Effector memory CD4-positive, alpha-beta T cell (primary cell): ENCODE results near the gene ALDH3A1.

Experiments
- DNase-seq, 3 donors: peaks; one replicate each; pipeline ENCODE4 v3.0.0-alpha.2; 2020
- H3K27ac ChIP-seq: 2 replicates; pipeline ENCODE4 v1.7.0; 2013; ENCODE audit warnings: mild to moderate bottlenecking, low read length, moderate library complexity; ENCODE audit not compliant: insufficient read depth, poor library complexity, severe bottlenecking
- H3K27me3 ChIP-seq: replicated peaks from 2 replicates; pipeline ENCODE4 v1.7.0; 2013; ENCODE audit warnings: mild to moderate bottlenecking, low read length; ENCODE audit not compliant: insufficient read depth, control insufficient read depth, poor library complexity, severe bottlenecking
- H3K36me3 ChIP-seq: 2 replicates; pipeline ENCODE4 v1.7.0; 2013; ENCODE audit warnings: mild to moderate bottlenecking, low read length, moderate library complexity; ENCODE audit not compliant: control insufficient read depth, insufficient read depth
- H3K4me1 ChIP-seq: 2 replicates; pipeline ENCODE4 v1.7.0; 2013; ENCODE audit warnings: low read length, mild to moderate bottlenecking; ENCODE audit not compliant: control insufficient read depth, insufficient read depth, poor library complexity, severe bottlenecking
- H3K4me3 ChIP-seq: 2 replicates; pipeline ENCODE4 v1.7.0; 2013; ENCODE audit warnings: low read length, low read depth, mild to moderate bottlenecking; ENCODE audit not compliant: insufficient read depth, poor library complexity, severe bottlenecking
- H3K9me3 ChIP-seq: 2 replicates; pipeline ENCODE4 v1.7.0; 2013; ENCODE audit warnings: mild to moderate bottlenecking, low read length, moderate library complexity; ENCODE audit not compliant: control insufficient read depth

The ALDH3A1 gene

DNA sequence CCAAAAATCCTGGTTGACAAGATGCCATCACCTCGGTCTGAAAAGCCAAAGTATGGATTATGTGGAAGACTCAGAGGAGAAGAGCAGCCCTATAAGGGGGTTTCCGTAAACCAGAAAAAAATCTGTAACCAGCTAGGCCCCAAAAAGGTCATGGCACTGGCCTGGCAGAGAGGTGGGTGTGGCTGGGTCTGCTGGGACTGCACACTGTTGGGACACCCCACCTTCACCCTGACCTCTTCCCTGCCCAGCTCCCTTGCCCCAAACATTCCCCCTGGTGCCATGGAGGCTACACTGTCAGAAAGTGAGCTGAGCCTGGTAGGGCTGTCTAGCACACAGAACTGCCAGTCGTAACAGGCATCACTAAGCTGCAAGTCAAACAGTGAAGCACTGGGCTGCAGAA, 38.3 kb downstream of the ALDH3A1 start:
- no peaks in the 10 kb centered on the region for H3K9me3 ChIP-seq
- H3K27me3 ChIP-seq, result no peaks in the 10 kb centered on the region
- no peak for DNase-seq
- no peaks in the 10 kb centered on the region for H3K4me1 ChIP-seq
- no peaks in the 10 kb centered on the region for H3K36me3 ChIP-seq
- H3K4me3 ChIP-seq, result no peak overlapping the region
- H3K27ac ChIP-seq, result no peak overlapping the region

DNA sequence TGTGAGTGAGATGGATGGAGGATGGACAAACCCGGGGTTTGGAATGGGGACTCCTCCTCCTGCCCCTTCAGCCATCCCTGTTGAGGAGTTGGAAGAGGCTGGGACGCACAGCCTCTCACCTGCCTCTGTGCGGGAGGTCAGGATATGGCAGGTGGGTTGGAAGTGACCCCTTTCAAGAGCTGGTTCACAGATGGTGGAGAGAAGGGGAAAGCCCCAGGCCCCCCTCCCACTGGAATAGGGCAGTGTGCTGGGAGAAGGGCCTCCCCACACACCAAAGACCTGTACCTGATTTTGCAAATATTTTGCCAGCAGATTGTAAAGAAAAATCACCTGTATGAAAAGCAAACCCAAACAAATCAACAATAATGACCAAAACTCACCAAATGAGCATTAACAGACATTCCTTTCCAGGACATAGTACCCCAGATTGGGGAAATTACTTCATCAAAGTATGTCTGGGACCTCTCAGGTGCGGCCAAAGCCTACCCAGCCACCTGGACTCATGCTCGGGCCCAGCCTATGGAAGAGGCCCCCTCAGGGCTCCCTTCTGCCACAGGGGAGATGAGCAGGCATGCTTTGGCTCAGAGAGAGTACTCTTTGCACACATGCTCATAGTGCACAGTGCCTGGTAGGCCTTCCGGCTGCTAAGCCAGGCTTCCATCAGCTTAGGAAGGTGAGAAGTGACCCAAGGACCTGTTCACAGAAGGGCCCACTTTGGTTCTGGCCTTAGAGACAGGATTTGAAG, 39.5 kb downstream of the ALDH3A1 start:
- DNase-seq, result no peak
- Histone ChIP-seq H3K9me3 (no peaks in the 10 kb centered on the region), H3K4me3 (no peak overlapping the region), H3K27me3 (no peaks in the 10 kb centered on the region), H3K27ac (no peak overlapping the region), H3K36me3 (no peaks in the 10 kb centered on the region), H3K4me1 (no peaks in the 10 kb centered on the region)

DNA sequence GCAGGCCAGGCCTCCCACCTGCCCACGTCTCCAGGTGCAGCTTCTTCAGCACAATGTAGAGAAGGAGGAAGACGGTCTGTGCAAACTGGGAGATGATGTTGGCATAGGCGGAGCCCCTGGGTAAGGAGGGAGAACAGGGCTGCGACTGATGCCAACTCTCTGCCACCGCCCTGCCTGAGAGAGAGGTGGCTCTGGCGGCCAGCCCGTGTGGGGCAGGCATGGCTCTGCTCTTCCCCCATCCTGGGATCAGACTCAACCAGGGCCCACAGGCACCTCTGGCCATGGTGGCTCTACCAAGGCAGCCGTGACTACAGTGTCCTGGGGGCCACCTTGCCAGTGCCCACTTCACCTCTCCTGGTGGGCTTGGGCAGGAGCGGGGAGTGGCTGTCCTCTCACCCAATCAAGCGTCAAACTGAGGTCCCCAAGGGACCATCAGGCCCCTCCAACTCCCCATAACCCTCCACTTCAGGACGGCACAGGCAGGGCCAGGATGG, 40.3 kb downstream of the ALDH3A1 start:
- Histone ChIP-seq H3K4me3 (no peak overlapping the region), H3K4me1 (no peaks in the 10 kb centered on the region), H3K27me3 (no peaks in the 10 kb centered on the region), H3K27ac (no peak overlapping the region), H3K36me3 (no peaks in the 10 kb centered on the region), H3K9me3 (no peaks in the 10 kb centered on the region)
- DNase-seq, result no peak

DNA sequence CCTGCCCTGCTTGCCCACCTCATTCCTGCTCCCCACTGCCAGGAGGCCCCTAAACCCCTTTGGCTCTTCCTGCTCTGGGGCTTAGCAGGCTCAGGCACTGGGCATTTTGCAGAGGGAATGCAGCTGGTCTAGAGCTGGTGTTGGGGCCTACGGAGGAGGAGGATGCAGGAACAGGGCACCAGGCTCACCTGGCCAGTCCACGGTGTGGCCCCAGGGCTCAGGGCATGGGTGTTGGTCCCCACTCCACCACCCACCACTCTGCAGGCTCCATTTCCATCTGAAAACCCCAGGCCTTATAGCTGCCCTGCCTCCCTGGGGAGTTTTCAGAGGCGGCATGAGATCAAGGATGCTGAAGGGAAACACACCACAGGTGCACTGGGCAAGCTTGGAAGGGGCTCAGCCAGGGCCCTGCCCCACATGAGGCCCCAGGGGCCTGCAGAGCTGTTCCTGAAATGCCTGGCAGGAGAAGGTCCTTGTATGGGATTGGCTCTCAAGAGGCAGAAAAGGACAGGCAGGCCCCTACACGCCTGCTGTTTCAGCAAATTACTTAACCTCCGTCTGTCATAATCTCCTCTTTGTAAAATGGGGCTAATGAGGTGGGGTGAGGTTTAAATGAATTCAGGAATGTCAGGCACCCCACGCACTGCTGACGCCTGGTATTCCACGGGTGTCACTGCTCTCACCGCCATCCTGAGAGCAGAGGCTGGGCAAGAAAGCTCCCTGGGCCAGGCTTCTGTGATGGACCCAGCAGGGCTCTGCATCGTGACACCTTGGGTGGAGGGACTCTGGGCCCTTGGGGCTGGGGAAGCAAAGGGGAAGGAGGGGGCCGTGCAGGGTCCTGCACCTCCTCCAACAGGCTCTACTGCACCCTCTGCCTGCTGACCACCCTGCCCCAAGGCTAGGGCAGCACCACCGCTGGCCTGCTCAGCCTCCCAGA, 41.0 kb downstream of the ALDH3A1 start:
- no peaks in the 10 kb centered on the region for H3K27me3 ChIP-seq
- no peaks in the 10 kb centered on the region for H3K4me1 ChIP-seq
- DNase-seq, result no peak

DNA sequence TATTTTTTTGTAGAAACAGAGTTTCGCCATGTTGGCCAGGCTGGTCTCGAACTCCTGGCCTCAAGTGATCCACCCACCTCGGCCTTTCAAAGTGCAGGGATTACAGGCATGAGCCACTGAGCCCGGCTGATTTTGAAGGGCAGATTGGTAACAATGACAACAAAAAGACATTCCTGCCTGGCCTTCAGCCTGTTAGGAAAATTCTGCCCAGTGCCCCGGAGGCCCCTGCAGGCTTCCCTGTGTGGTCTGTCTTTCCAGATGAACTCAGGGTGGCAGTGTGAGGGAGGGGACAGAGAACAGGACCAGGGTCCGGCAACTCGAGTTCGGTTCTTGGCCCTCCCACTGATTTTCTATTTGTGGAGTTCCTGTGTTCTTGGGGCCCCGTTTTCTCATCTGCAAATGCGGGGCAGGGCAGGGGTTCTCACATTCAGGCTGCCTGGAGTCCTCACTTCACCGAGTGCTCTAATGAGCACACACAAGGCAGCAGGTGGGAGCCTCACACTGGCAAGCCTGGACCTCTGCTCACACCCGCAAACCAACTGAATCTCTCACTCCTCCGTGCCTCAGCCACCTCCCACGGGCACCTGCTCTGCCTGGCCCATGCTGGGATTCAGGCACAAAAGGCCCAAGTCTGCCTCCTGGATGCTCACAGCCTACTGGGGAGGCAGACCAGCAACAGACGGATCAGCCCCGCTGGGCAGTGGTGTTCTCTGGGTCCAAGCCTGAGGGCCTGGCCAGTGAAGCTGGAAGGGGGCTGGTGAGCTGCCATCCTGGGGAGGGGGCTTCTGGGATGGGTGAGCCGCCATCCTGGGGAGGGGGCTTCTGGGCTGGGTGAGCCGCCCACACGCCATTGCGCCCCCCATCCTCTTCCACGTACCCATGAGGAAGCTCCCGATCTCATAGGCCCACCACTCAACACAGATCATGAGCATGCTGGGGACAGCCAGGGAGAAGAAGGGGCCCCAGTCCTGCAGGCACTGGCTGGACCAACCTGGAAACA, 42.0 kb downstream of the ALDH3A1 start:
- no peak for DNase-seq
- Histone ChIP-seq H3K27ac (no peak overlapping the region), H3K4me3 (no peak overlapping the region), H3K9me3 (no peaks in the 10 kb centered on the region), H3K27me3 (no peaks in the 10 kb centered on the region), H3K4me1 (no peaks in the 10 kb centered on the region), H3K36me3 (no peaks in the 10 kb centered on the region)

More for the DNA sequence above, 41.0 kb downstream of the ALDH3A1 start:
- Histone ChIP-seq H3K36me3 (no peaks in the 10 kb centered on the region), H3K27ac (no peak overlapping the region), H3K9me3 (no peaks in the 10 kb centered on the region), H3K4me3 (no peak overlapping the region)

DNA sequence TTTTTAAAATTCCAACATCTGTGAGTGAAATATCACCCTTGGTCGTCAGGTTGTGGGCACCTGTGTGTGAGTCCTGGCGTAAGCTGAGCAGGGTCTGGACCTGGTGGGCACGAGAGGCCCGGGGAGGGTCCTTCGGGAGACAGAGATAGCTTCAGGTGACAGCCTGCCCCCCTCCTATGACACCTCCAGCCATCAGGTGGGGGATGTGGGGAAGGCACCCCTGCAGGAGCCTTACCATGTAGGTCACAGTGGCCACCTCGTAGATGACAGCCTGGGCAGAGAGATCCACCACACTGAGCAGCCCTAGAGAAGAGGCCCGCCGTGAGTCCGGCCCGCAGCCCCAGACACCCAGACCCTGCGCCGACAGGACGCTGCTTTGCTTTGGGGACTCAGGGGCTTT, 42.9 kb downstream of the ALDH3A1 start:
- H3K36me3 ChIP-seq, result no peaks in the 10 kb centered on the region
- H3K27ac ChIP-seq, result no peak overlapping the region

DNA sequence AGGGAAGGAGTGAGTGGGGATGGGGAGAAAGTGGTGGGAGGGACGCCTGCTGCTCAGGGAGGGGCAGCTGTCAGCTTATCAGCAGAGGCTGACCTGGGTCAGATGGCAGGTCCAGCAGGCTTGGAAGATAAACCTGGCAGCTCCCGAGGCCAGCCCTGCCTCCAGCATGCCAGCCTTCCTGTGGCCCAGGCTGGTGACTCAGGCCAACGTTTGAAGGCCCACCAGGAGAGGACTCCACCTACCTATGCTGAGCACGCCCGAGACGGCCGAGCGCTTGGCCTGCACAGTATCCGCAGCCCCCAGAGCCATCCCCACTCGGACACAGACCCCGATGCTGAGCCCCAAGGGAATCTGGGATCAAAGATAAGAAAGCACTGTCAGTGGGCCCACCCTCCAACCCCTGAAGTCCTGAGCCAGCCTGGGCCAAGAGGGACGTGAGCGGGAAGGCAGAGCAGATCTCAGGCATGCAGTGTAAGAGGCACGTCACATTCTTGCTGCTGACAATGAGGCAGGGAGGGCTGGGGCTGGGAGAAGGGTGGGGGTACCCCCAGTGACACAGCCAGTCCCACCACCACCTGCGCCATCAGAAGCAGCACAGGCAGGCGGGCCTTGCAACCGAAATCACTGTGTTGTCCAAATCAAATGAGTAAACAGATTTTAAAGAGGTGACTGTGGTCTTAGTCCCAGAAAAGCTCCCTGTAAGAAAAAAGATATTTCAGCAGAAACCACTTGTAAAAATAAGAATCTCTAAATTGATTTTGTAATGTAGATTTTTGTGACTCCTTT, 44.1 kb downstream of the ALDH3A1 start:
- Histone ChIP-seq H3K36me3 (no peaks in the 10 kb centered on the region), H3K9me3 (no peaks in the 10 kb centered on the region), H3K4me3 (no peak overlapping the region), H3K27ac (no peak overlapping the region), H3K27me3 (no peaks in the 10 kb centered on the region), H3K4me1 (no peaks in the 10 kb centered on the region)
- no peak for DNase-seq

More for the DNA sequence above, 42.9 kb downstream of the ALDH3A1 start:
- Histone ChIP-seq H3K4me1 (no peaks in the 10 kb centered on the region), H3K4me3 (no peak overlapping the region), H3K27me3 (no peaks in the 10 kb centered on the region), H3K9me3 (no peaks in the 10 kb centered on the region)
- DNase-seq, result no peak

DNA sequence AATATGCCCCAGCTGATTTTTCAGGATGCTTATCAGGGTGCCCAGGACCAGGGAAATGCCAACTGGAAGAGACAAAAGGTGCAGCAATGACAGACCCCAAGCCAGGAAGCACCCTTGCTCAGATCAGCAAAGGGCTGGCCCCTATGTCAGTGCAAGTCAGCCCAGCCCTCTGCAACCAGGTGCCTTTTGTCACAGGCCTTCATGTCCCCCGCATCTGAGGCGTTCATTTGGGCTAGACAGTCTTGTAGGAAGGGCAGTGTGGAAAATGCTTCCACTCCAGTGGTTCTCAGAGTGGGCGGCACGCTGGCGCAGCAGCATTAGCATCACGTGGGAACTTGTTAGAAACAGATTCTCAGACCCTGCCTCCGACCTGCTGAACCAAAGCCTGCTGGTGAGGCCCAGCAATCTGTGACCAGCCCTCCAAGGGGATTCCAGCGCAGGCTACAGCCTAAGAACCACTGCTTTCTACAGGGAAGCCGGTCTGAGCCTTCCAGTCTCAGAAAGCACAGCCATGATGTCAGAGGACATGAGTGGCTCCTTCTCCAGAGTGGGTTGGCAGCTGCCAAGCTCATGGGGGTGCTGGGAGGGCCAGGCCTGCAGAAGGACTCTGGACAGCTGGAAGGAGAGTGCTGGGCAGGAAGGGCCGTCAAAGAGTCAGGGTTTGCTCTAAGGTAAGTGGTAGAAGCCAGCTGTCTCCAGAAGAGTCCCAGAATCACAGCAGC, 44.8 kb downstream of the ALDH3A1 start:
- H3K27me3 ChIP-seq, result no peaks in the 10 kb centered on the region

More for the DNA sequence above, 44.8 kb downstream of the ALDH3A1 start:
- H3K27ac ChIP-seq, result no peak overlapping the region
- DNase-seq, result no peak
- H3K4me1 ChIP-seq, result no peaks in the 10 kb centered on the region
- H3K36me3 ChIP-seq, result no peaks in the 10 kb centered on the region
- H3K4me3 ChIP-seq, result no peak overlapping the region
- no peaks in the 10 kb centered on the region for H3K9me3 ChIP-seq
